ENCODE measurements around the gene GH1.
A peak's percentile ranks its signal among the peaks of the same experiment; 100 is the strongest.

GH1 gene

DNA sequence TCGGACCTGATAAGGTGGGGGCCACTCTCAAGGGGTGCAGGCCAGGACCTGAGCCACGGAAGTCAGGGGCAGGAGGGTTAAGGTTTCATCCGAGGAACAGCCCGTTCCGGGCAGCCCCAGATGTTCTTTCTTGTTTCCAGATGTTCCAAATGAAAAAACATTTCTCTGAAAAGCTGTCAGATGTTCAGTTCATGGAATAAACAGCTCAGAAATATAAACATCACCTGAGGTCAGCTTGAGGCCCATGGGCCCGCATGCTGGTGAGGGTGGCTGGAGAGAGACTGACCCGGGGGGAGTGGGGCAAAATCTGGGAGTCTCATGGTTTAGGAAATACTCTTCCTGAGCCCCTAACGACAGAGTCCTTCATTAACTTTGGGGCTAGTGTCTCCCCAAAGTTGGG, 15.0 kb upstream of the GH1 start:
- Histone ChIP-seq H3K36me3 (ENCODE audit: control insufficient read depth, low read length) (peaks cover 35% of the 10 kb centered on the region), H3K4me3 (ENCODE audit: low read length) (peak overlapping the region; percentile 98), H3K4me2 (ENCODE audit: low read length) (peak overlapping the region; percentile 99), H3K27me3 (ENCODE audit: control insufficient read depth, low read length) (no peaks in the 10 kb centered on the region), H3K27ac (ENCODE audit: low read depth, low read length) (peak overlapping the region; percentile 92), H3K9me3 (ENCODE audit: control insufficient read depth, insufficient read depth, low read length) (no peaks in the 10 kb centered on the region), H3K79me2 (ENCODE audit: control insufficient read depth, low read length) (peaks cover 42% of the 10 kb centered on the region), H3K9me2 (replicated peaks; ENCODE audit: control insufficient read depth, low read length) (no peaks in the 10 kb centered on the region), H4K20me1 (ENCODE audit: control insufficient read depth, insufficient read depth, low read depth, low read length) (peaks cover 20% of the 10 kb centered on the region), H3K4me1 (ENCODE audit: control insufficient read depth, low read length) (peaks cover 88% of the 10 kb centered on the region), H3F3A (ENCODE audit: control insufficient read depth, insufficient read depth) (peaks cover 12% of the 10 kb centered on the region; the same call in 1 of the 2 replicates)
- TF ChIP-seq EZH2phosphoT487 (IDR thresholded peaks at IDR 0.05; ENCODE audit: borderline replicate concordance, low read length) (no peak), CTCF (IDR thresholded peaks at IDR 0.05; ENCODE audit: low read depth, low read length, poor library complexity, severe bottlenecking) (no peak)

- H3K27ac ChIP-seq (ENCODE audit: low read depth, low read length): peak overlapping the region; percentile 92
- H3F3A ChIP-seq (ENCODE audit: control insufficient read depth, insufficient read depth): peaks cover 18% of the 10 kb centered on the region
- H3K4me2 ChIP-seq (ENCODE audit: low read length): peak overlapping the region; percentile 99
- no peaks in the 10 kb centered on the region for H3K9me2 ChIP-seq (replicated peaks; ENCODE audit: control insufficient read depth, low read length)
- peaks cover 88% of the 10 kb centered on the region for H3K4me1 ChIP-seq (ENCODE audit: control insufficient read depth, low read length)
- no peaks in the 10 kb centered on the region for H3K9me3 ChIP-seq (ENCODE audit: control insufficient read depth, insufficient read depth, low read length)
- H3K79me2 ChIP-seq (ENCODE audit: control insufficient read depth, low read length): peaks cover 48% of the 10 kb centered on the region
- TF ChIP-seq CTCF (IDR thresholded peaks at IDR 0.05; ENCODE audit: low read depth, low read length, poor library complexity, severe bottlenecking) (no peak), EZH2phosphoT487 (IDR thresholded peaks at IDR 0.05; ENCODE audit: borderline replicate concordance, low read length) (no peak)
- peaks cover 22% of the 10 kb centered on the region for H4K20me1 ChIP-seq (ENCODE audit: control insufficient read depth, insufficient read depth, low read depth, low read length)
- peaks cover 44% of the 10 kb centered on the region for H3K36me3 ChIP-seq (ENCODE audit: control insufficient read depth, low read length)
- no peaks in the 10 kb centered on the region for H3K27me3 ChIP-seq (ENCODE audit: control insufficient read depth, low read length)
- H3K4me3 ChIP-seq (ENCODE audit: low read length): peak overlapping the region; percentile 98
Measured at GRCh38 chr17:63932721-63933120, 14.1 kb upstream of the GH1 start.

- peaks cover 23% of the 10 kb centered on the region for H3F3A ChIP-seq (ENCODE audit: control insufficient read depth, insufficient read depth)
Measured at GRCh38 chr17:63931981-63932561, 13.4 kb upstream of the GH1 start, which contains the start of gene CD79B. Gene CD79B, minus strand, starts transcription at chr17:63932331. Its CDS starts 70 bp downstream, at chr17:63932261.

More at GRCh38 chr17:63931981-63932561, 13.4 kb upstream of the GH1 start, which contains the start of gene CD79B:
- Histone ChIP-seq H3K4me1 (ENCODE audit: control insufficient read depth, low read length) (peaks cover 88% of the 10 kb centered on the region), H3K36me3 (ENCODE audit: control insufficient read depth, low read length) (peaks cover 49% of the 10 kb centered on the region), H3K4me3 (ENCODE audit: low read length) (peak within 1 kb of the TSS; percentile 98), H3K4me2 (ENCODE audit: low read length) (peak within 1 kb of the TSS; percentile 99), H3K9me2 (replicated peaks; ENCODE audit: control insufficient read depth, low read length) (no peaks in the 10 kb centered on the region), H3K27me3 (ENCODE audit: control insufficient read depth, low read length) (no peaks in the 10 kb centered on the region), H4K20me1 (ENCODE audit: control insufficient read depth, insufficient read depth, low read depth, low read length) (peaks cover 22% of the 10 kb centered on the region), H3K79me2 (ENCODE audit: control insufficient read depth, low read length) (peaks cover 48% of the 10 kb centered on the region), H3K9me3 (ENCODE audit: control insufficient read depth, insufficient read depth, low read length) (no peaks in the 10 kb centered on the region), H3K27ac (ENCODE audit: low read depth, low read length) (peak within 1 kb of the TSS; percentile 92)
- TF ChIP-seq CTCF (IDR thresholded peaks at IDR 0.05; ENCODE audit: low read depth, low read length, poor library complexity, severe bottlenecking): no peak
- TF ChIP-seq EZH2phosphoT487 (IDR thresholded peaks at IDR 0.05; ENCODE audit: borderline replicate concordance, low read length): no peak
